Measurements from ENCODE around the gene SMPD3.

DNA sequence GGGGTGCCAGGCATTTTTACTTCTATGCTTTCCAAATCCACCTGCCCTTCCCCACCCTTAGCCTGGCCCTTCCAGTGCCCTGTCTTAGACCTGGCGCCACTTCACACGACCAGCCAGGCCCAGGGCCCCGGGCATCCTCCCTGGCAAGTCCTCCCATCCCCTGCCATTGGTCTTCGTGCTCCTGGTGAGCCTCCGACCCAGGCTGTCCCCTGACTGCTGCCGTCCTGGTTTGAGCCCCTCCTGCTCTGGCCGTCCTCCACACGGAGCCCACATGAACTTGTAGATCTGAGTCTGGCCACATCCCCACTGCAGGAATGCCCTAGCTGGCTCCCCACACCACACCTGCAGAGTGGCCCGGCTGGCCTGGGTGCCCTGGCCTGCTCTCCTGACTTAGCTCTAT lies 93.5 kb downstream of the SMPD3 start:
- no peak for TF ChIP-seq MAZ (IDR thresholded peaks at IDR 0.05; ENCODE audit: borderline replicate concordance, low read depth, low read length)
- TF ChIP-seq CTCF (IDR thresholded peaks at IDR 0.05), result no peak
- TF ChIP-seq REST (IDR thresholded peaks at IDR 0.05), result no peak
- TF ChIP-seq POLR2A (IDR thresholded peaks at IDR 0.05; ENCODE audit: low read length), result no peak
- no peak for TF ChIP-seq CHD2 (IDR thresholded peaks at IDR 0.05; ENCODE audit: low read length, partially characterized antibody)
- TF ChIP-seq RARB (CRISPR knock-in tag; IDR thresholded peaks at IDR 0.05), result no peak
- no peak for TF ChIP-seq MAFK (IDR thresholded peaks at IDR 0.05; ENCODE audit: partially characterized antibody)
- no peak for TF ChIP-seq RCOR1 (IDR thresholded peaks at IDR 0.05; ENCODE audit: low read depth, low read length)
- TF ChIP-seq PHF8 (IDR thresholded peaks at IDR 0.05; ENCODE audit: borderline replicate concordance, low read depth), result no peak
- TF ChIP-seq, protein P1, sequence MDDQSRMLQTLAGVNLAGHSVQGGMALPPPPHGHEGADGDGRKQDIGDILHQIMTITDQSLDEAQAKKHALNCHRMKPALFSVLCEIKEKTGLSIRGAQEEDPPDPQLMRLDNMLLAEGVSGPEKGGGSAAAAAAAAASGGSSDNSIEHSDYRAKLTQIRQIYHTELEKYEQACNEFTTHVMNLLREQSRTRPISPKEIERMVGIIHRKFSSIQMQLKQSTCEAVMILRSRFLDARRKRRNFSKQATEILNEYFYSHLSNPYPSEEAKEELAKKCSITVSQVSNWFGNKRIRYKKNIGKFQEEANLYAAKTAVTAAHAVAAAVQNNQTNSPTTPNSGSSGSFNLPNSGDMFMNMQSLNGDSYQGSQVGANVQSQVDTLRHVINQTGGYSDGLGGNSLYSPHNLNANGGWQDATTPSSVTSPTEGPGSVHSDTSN (IDR thresholded peaks at IDR 0.05), result no peak
- TF ChIP-seq CHD4 (IDR thresholded peaks at IDR 0.05; ENCODE audit: borderline replicate concordance), result no peak
- no peak for TF ChIP-seq POLR2AphosphoS2 (conservative IDR thresholded peaks at IDR 0.05; ENCODE audit: low read length)
- no peak for TF ChIP-seq SMC3 (IDR thresholded peaks at IDR 0.05)
